Measurements from ENCODE around the gene NRCAM.

The NRCAM gene

GRCh38 chr7:108313086-108313485 is 143.2 kb downstream of the NRCAM start (continued):
- TF ChIP-seq ZFP3 (CRISPR knock-in tag; IDR thresholded peaks at IDR 0.05), result no peak
- no peak for TF ChIP-seq TOX (CRISPR knock-in tag; IDR thresholded peaks at IDR 0.05; ENCODE audit: borderline replicate concordance)
- TF ChIP-seq TSHZ2 (CRISPR knock-in tag; IDR thresholded peaks at IDR 0.05), result no peak
- TF ChIP-seq OSR1 (CRISPR knock-in tag; IDR thresholded peaks at IDR 0.05), result no peak
- TF ChIP-seq ZC3H10 (CRISPR knock-in tag; IDR thresholded peaks at IDR 0.05), result no peak
- TF ChIP-seq CREB5 (CRISPR knock-in tag; IDR thresholded peaks at IDR 0.05; ENCODE audit: low read depth), result no peak
- no peak for TF ChIP-seq ZFP30 (CRISPR knock-in tag; IDR thresholded peaks at IDR 0.05)
- TF ChIP-seq CSDC2 (CRISPR knock-in tag; IDR thresholded peaks at IDR 0.05), result no peak

GRCh38 chr7:108311446-108312168 is 144.6 kb downstream of the NRCAM start:
- TF ChIP-seq RARB (CRISPR knock-in tag; IDR thresholded peaks at IDR 0.05) (no peak), ISL1 (CRISPR knock-in tag; IDR thresholded peaks at IDR 0.05) (0 out of 2 replicates have a peak, but pooled peaks have one; percentile 7), ZFP3 (CRISPR knock-in tag; IDR thresholded peaks at IDR 0.05) (no peak), SNAI2 (CRISPR knock-in tag; IDR thresholded peaks at IDR 0.05) (no peak), ZNF70 (CRISPR knock-in tag; IDR thresholded peaks at IDR 0.05) (no peak), CREB5 (CRISPR knock-in tag; IDR thresholded peaks at IDR 0.05; ENCODE audit: low read depth) (no peak), ZNF8 (CRISPR knock-in tag; IDR thresholded peaks at IDR 0.05) (no peak), OSR1 (CRISPR knock-in tag; IDR thresholded peaks at IDR 0.05) (no peak)
- ATAC-seq, result no peak

- no peak for ATAC-seq
- TF ChIP-seq SNAI2 (CRISPR knock-in tag; IDR thresholded peaks at IDR 0.05) (no peak), CSRNP3 (CRISPR knock-in tag; IDR thresholded peaks at IDR 0.05) (no peak)
Observed at GRCh38 chr7:108310351-108310750, 145.9 kb downstream of the NRCAM start.

- no peak for TF ChIP-seq TCF4 (CRISPR knock-in tag; IDR thresholded peaks at IDR 0.05; ENCODE audit: borderline replicate concordance)
- TF ChIP-seq ARNTL (CRISPR knock-in tag; IDR thresholded peaks at IDR 0.05; ENCODE audit: borderline replicate concordance, low read depth), result no peak
- no peak for TF ChIP-seq ZNF70 (CRISPR knock-in tag; IDR thresholded peaks at IDR 0.05)
- no peak for TF ChIP-seq GLIS3 (CRISPR knock-in tag; IDR thresholded peaks at IDR 0.05)
- no peak for TF ChIP-seq ZFP3 (CRISPR knock-in tag; IDR thresholded peaks at IDR 0.05)
- TF ChIP-seq PPARA (CRISPR knock-in tag; IDR thresholded peaks at IDR 0.05; ENCODE audit: borderline replicate concordance), result no peak
- no peak for TF ChIP-seq SNAI2 (CRISPR knock-in tag; IDR thresholded peaks at IDR 0.05)
- TF ChIP-seq ISL1 (CRISPR knock-in tag; IDR thresholded peaks at IDR 0.05), result no peak
- no peak for TF ChIP-seq POU6F1 (CRISPR knock-in tag; IDR thresholded peaks at IDR 0.05; ENCODE audit: borderline replicate concordance, low read depth)
- peak; percentile 27; the same call in 1 of the 3 replicates for ATAC-seq
Observed at GRCh38 chr7:108308903-108309302, 147.3 kb downstream of the NRCAM start.
